NCI-H2081 (cell line): ENCODE results near the gene TCF25.
A peak's percentile ranks its signal among the peaks of the same experiment; 100 is the strongest.
"Not testable (repeated sequence)": the region's sequence is repeated elsewhere in the genome, so short reads cannot be mapped to it uniquely, and the experiment has no call there.

Experiments used
- DNase-seq, 2 experiments: peaks; one replicate each; lab custom pipeline; 2025; lab: John Stamatoyannopoulos, UW

Gene TCF25, protein sequence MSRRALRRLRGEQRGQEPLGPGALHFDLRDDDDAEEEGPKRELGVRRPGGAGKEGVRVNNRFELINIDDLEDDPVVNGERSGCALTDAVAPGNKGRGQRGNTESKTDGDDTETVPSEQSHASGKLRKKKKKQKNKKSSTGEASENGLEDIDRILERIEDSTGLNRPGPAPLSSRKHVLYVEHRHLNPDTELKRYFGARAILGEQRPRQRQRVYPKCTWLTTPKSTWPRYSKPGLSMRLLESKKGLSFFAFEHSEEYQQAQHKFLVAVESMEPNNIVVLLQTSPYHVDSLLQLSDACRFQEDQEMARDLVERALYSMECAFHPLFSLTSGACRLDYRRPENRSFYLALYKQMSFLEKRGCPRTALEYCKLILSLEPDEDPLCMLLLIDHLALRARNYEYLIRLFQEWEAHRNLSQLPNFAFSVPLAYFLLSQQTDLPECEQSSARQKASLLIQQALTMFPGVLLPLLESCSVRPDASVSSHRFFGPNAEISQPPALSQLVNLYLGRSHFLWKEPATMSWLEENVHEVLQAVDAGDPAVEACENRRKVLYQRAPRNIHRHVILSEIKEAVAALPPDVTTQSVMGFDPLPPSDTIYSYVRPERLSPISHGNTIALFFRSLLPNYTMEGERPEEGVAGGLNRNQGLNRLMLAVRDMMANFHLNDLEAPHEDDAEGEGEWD

DNA sequence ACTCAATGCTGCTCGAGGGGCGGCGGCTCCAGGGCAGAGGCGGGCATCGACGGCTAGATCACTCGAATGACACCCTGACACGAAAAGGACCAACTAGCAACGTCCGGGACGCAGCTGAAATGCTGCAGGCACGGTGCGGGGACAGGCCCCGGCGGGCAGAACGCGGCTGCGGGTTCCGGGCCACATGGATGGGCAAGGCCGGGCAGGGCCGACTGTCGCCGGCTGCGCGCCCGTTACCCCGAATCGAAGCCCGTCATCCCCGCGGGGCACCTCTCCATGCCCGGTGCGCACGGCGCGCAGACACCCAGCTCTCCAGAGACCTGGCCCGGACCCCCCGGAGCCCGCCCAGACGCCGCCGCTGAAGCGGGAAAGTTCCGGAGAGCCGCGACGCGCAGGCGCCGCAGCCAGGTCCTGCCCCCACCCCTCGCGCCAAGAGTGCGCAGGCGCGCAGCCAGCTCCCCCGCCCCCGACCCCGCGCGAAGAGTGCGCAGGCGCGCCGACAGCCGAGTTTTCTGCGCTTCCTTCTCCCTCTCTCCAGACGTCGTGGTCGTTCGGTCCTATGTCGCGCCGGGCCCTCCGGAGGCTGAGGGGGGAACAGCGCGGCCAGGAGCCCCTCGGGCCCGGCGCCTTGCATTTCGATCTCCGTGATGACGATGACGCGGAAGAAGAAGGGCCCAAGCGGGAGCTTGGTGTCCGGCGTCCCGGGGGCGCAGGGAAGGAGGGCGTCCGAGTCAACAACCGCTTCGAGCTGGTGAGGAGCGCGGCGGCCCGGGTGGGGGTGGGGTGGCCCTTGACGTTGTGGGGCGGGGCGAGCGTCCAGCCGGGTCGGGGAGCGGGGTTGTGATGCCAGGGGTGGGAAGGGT, at the start of gene TCF25:
Gene TCF25 (plus strand): TSS at position 484 of the 863 bp plus-strand sequence. CDS start 76 bp downstream, at position 560.
- peak; percentile 66 to 84 for DNase-seq

DNA sequence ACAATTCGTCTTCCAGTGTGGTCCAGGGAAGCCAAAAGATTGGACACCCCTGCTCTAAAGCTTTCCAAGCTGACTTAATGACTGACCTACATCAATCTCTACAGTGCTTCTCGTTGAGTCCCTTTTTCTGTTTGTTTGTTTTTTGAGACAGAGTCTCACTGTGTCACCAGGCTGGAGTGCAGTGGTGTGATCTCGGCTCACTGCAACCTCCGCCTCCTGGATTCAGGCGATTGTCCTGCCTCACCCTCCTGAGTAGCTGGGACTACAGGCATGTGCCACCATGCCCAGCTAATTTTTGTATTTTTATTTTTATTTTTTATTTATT, 49.6 kb upstream of the TCF25 start:
- DNase-seq: not testable (repeated sequence)

DNA sequence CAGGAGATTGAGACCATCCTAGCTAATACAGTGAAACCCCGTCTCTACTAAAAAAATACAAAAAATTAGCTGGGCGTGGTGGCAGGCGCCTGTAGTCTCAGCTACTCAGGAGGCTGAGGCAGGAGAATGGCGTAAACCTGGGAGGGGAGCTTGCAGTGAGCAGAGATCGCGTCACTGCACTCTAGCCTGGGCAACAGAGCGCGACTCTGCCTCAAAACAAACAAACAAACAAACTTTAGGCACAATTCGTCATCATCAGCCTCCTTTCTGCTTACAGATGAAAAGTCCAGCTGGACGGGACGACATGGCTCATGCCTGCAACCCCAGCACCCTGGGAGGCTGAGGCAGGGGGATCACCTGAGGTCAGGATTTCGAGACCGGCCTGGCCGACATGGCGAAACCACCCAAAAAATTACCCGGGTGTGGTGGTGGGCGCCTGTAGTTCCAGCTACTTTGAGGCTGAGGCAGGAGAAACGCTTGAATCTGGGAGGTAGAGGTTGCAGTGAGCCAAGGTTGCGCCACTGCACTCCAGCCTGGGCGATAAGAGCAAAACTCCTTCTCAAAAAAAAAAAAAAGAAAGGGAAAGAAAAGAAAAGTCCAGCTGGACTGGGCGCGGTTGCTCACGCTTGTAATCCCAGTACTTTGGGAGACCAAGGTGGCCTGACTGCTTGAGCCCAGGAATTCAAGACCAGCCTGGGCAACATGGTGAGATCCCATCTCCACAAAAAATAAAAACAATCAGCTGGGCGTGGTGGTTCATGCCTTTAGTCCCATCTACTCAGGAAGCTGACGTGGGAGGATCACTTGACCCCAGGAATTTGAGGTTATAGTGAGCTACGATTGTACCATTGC, 46.6 kb upstream of the TCF25 start:
- DNase-seq: no peak

DNA sequence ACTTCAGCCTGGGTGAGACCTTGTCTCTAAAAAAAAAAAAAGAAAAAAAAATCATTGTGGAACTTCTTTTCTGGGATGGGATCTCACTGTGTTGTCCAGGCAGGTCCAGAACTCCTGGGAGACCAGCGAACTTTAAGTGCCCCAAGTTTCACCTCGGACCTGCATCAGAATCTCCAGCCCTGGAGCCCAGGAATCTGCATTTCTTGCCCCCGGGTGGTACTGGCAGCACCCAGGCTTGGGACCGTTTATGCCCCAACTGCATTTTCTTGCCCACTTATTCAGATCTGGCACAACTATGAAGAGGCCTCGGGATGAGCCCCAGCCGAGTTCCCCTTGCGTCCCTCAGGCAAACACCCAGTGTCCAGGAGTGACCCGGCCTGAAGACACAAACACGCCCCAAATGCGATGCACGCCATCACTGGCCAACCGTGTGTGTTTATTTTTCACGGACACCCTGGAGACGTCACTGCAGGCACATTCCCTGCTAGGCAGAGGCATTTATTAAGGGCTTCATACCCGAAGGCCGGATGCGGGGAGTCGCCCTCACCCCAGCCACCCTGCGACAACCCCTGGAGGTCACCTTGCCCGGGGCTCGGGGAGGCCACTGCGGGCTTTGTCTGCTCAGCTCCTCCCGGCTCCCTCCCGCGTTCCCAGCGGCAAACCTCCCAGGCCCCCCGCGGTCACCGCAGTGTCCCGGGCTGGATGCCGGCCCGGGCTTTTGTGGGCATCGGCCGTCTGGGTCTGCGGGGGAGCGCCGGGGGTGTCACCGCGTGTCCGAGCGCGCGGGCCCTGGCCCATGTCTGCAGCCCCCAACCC, 45.8 kb upstream of the TCF25 start:
- peak; percentile 38 to 43 for DNase-seq

DNA sequence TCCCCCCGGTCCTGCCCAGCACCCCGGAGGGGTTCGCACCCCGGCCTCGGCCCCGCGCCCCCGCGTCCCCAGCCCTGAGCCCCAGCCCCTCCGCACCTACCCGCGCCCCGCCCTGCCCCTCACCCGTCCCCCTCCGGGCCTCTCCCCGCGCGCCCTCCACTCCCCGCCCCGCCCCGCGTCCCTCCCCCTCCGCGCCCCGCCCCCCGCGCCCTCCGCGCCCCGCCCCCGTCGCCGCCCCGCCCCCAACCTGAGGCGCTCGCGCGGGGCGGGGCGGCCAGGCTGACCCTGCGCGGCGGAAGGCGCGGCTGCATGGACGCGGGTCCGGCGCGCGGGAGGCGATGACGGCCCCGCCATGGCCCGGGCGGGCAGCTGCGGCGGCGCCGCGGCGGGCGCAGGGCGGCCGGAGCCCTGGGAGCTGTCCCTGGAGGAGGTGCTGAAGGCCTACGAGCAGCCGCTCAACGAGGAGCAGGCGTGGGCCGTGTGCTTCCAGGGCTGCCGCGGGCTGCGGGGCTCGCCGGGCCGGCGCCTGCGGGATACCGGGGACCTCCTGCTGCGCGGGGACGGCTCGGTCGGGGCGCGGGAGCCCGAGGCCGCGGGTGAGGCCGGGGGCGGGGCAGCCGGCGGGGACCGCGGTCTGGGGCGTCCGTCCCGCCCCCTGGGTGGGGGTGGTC, 45.1 kb upstream of the TCF25 start, which contains the start of gene SPIRE2:
Gene SPIRE2 (plus strand): TSS at position 277 of the 671 bp plus-strand sequence. CDS start 76 bp downstream, at position 353.
- DNase-seq: peak in 1 of 2 experiments; percentile 33

DNA sequence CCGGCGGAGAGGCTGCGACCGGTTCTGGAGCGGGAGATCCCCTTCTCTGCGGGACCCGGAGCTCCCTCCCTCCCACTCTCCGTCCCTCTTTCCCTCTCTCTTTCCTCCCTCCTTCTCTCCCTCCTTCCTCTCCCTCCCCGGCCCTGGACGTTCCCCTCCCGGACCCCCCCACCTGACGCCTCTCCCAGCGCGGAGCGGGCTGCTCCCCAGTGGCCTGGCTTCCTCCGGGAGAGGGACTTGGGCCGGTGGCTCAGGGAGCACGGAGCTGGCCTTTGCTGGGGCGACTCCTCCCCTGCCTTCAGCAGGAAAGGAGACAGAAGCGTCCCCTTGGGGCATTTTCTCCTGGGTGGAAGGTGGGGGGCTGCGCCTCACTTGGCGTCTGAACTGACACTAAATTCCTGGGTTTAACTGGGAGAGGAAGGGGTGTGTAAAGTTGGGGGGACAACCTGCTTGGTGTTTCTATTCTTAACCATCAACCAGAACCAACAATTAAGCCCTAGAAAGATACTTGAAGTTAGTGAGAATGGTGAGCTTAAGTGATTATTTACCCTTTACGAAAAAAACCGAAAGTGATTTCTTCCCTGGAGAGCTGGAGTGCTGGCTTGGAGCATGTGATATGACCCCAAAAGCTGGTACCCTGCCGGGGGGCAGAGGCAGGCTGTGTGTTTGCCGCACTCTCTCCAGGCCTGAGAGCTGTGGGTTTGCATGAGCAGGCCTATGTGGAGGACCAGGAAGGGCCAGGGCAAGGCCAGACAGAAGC, 44.3 kb upstream of the TCF25 start:
- no peak for DNase-seq

DNA sequence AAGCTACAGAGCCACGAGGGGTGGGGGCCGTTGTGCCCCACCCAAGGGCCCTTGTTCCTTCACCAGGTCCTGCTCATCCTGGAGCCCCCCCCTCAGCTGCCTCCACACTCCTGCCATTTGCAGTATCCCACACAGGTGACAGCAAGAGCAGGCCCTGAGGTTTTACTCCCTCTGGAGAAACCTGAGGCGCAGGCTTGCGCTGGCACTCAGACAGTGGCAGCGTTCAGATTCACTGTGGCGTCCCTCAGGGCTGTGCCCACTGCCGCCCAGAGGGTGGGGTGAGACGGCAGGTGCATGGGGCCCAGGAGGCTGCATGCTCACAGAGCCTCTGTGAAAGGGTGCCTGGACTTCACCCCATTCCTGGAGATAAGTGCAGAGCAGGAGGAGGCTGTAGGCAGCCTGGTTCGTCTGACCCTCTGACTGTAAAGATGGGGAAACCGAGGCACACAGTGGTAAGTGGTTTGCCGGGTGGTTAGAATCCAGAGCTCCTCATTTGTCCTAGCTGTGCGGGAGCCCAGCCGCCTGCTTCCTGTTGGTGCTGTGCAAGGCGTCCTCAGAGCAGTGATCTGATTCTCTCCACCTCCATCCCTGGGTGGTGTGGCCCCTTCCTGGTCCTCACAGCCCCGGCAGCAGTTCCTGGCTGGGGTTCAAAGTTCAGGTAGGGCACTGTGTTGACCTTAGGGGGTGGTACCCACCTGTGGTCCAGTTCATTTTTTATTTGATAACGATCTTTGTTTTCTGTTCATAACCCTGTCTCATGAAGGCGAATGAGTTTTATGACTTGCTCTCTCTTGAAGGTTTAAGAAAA, 43.6 kb upstream of the TCF25 start:
- DNase-seq: no peak

DNA sequence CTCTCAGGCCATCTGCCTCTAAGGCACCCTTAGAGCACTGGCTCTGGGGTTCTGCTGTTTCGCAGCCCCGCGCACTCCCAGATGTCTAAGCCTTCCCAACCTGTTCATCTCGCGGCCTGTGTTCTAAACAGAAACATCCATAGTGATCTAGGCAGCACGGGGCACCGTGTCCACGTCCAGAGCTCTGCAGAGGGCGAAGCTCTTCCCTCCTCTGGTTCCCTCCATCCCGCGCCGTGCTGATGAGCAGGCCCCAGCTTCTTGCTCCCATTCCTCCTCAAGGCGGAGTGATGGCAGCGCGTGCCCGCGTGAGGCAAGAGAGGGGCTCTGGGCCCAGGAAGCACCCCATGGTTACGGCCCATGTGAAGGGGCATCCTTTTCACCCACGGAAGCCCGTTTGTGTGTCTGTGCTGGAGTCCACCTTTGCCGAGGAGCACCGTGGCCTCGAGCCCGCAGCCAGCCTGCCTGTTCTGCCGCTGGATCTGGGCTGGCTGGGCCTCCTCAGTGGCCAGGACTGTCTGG, 41.5 kb upstream of the TCF25 start:
- no peak for DNase-seq

DNA sequence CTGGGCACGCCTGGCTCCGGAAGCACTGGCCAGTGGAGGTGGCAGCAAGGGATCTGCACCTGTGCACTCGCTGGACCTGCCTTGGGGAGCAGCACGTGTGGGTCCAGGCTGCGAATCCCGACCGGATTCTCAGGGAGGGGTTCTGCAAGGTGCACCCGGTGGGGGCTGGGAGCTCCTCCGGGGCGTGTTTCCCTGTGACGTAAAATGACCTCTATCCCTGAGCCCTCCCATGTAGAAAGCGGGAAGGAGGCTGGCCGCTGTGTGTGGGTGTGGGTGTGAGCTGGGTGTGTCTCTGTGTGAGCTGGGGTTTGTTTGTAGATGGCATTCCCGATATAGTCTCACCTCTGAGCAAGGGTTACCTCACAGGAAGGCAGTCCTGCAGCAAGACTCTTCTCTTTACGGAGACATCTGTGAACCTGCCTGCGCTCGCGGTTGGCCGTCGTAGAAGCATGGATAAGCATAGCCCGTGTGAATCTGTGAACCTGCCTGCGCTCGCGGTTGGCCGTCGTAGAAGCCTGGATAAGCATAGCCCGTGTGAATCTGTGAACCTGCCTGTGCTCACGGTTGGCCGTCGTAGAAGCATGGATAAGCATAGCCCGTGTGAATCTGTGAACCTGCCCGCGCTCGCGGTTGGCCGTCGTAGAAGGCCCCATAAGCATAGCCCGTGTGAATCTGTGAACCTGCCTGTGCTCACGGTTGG, 39.6 kb upstream of the TCF25 start:
- DNase-seq: not testable (repeated sequence)

DNA sequence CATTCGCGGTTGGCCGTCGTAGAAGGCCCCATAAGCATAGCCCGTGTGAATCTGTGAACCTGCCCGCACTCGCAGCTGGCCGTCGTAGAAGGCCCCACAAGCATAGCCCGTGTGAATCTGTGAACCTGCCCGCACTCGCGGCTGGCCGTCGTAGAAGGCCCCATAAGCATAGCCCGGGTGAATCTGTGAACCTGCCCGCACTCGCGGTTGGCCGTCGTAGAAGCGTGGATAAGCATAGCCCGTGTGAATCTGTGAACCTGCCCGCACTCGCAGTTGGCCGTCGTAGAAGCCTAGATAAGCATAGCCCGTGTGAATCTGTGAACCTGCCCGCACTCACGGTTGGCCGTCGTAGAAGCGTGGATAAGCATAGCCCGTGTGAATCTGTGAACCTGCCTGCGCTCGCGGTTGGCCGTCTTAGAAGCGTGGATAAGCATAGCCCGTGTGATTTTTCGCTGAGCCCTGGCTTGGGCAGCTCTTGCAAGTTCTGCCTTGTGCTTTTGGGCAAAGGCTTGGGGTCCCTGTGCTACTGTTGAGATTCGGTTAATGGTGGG, 38.5 kb upstream of the TCF25 start:
- not testable (repeated sequence) for DNase-seq

DNA sequence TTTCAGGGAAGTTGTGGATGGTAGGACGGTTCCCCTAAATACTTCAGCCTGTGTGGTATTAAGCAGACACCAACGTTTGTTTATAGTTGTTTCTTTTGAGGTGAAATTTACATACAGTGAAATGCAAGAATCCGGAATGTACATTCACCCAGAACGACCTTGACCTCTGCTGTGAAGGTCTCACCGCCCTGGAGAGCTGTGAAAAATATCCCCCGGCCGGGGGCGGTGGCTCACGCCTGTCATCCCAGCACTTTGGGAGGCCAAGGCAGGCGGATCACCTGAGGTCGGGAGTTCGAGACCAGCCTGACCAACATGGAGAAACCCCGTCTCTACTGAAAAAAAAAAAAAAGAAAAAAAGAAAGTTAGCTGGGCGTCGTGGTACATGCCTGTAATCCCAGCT, 36.9 kb upstream of the TCF25 start:
- DNase-seq: not testable (repeated sequence)

DNA sequence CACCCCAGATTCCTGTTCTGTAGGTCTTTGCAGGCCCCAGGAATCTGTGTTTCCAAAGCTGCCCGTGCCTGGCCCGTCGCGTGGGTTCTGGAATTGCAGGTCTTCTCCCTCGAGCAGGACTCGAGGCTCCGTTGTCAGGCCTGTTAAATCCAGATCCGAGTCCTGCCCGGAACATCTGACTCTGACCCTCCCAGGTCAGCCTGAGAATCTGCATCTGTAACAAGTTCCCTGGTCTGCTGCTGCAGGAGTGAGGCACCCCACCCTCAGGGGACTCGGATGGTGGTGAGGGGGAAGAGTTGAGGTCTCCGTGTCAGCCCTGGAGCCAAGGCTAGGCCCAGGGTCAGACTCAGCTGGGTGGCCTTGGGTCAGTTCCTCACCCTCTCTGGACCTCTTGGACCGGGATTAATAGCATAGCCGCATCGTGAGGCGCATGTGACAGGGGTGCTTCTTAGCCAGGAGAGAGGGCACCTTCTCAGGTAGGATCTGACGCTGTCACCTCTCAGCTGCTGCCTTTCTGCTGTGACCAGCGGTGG, 36.3 kb upstream of the TCF25 start:
- DNase-seq: no peak

DNA sequence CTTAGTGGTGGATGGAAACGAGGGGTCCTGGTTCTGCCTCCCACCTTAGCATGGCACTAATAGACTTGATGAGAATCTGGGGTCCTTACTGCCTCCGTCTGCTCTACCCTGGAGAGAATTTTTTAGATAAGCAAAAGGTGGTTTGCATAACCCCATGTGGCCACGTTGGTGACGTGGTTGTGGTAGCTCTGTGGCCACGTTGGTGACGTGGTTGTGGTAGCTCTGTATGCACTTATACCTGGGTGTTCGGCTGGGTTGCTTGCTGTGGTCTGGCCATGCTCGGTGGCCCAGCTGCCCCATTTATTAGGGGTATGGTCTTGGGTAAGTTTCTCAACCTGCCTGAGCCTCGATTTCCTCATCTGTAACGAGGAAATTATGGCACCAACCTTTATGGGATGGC, 32.1 kb upstream of the TCF25 start:
- DNase-seq: no peak

DNA sequence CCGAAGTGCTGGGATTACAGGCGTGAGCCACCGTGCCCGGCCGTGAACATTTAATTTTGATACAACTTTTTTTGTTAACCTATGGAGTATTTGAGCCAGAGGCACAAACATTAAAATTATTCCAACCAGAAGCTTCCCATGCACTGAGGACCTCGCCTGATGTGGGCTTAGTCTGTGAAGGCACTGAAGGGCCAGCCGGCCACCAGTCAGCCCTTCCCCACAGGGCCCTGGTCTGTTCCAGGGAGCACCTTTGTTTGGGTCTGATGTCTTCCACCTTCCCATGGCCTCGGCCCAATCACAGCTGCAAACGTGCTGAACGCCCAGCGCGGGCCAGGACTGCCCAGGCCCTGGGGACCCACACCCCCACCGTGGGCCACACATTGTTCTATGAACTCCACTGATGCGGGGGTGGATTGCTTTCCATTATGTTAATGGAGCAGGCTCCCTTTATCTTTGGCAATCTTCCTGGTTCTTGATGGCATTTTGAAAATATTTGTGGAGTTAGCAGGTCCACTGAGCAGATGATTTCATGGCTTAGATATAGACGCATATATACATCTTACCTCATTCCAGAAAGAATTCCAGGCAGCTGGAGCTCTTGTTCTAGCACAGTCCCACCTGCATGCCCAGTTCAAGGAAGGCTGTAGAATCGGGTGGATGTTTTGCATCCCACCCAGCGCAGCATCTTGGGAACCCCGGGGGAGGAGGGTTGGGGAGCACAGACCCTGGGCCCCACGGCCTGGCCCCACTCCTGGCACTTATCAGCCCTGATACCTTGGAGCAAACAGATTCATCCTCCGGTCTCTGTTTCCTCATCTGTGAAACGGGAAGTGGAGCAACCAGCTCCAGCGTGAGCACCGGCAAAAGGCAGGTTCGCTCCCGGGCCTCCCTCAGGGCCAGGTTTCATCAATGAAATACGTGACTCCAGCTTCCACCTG, 30.7 kb upstream of the TCF25 start:
- DNase-seq: peak in 1 of 2 experiments; percentile 5

DNA sequence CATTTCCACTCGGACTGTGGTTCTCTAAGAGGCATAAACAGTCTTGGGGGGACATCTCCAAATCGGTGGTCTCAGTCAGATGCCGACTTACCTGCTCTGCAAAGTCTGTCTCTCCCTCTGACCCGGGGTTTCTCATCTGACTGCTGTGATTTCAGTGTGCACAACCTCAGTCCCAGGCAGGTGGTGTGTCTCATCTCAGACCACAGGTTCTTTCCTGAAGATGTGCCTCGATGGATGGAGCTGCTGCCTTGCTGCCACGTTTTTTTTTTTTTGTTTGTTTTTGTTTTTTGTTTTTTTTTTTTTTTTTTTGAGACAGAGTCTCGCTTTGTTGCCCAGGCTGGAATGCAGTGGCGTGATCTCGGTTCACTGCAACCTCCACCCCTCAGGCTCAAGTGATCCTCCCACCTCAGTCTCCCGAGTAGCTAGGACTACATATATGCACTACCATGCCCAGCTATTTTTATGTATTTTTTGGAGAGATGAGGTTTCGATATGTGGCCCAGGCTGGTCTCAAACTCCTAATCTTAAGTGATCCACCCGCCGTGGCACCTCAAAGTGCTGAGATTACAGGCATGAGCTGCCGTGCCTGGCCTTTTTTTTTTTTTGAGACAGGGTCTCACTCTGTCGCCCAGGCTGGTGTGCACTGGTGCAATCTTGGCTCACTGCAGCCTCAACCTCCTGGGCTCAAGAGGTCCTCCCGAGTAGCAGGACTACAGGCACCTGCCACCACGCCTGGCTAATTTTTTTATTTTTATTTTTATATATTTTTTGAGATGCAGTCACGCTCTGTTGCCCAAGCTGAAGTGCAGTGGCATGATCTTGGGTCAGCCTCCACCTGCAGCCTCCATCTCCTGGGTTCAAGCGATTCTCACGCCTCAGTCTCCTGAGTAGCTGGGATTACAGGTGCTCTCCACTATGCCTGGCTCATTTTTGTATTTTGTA, 29.7 kb upstream of the TCF25 start:
- DNase-seq: no peak
